ENCODE data around the gene PTCD1. TPM values are rescaled to one million over a fixed set of nuclear protein-coding genes. Genes with fewer than 3 reads are reported as not detected.

PTCD1 gene
- total RNA-seq, 2 experiments from 2014 or later: 10.7 to 11.1 TPM

DNA sequence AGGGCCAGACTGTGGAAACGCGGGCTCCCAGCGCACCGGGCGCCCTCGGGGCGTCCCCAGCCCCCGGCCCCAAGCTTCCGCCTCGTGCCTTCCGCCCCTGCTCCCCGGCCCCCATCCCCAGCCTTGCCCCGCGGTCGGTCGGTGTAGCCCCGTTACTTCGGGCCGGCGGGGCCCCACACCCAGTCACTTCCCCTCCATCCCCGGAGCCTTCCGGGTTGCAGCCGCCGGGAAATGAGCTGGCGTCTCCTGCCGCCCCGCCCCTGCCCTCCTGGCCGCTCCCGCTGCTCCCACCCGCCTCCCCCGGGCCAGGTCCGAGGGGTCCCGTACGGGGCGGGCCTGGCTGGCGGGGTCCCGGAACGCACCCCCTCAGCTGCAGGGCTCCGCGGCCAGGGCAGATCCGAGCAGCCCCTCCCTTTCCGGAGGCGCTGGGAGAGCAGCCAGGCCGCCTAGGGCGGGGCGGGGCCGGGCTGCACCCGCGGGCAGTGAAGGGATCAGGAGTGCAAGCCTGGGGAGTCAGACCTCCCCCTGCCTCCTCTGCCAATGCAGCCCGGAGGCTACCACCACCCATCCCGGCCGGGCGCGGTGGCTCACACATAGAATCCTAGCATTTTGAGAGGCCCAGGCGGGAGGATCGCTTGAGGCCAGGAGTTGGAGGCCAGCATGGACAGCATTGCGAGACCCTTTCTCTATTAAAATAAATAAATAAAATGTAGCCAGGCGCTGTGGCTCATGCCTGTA lies 63.4 kb downstream of the PTCD1 start:
- Mint-ChIP-seq H3K36me3 (peaks cover 18% of the 10 kb centered on the region), H3K4me1 (peaks cover 32% of the 10 kb centered on the region), H3K27me3 (peaks cover 2% of the 10 kb centered on the region), H3K27ac (peak overlapping the region; percentile 78), H3K9me3 (no peaks in the 10 kb centered on the region), H3K4me3 (peak overlapping the region; percentile 87)
- ATAC-seq (ENCODE audit: low read depth): peak; percentile 65
- peak; percentile 83 for DNase-seq
- POLR2A ChIA-PET: interaction anchor here (0.5 to 4.6 kb wide), 12 partner anchors 15 to 249 kb away, joined by 3 to 35 read pairs (median 4); partner anchors contain the start of genes ARPC1A, BUD31, PDAP1 and ZNF394

DNA sequence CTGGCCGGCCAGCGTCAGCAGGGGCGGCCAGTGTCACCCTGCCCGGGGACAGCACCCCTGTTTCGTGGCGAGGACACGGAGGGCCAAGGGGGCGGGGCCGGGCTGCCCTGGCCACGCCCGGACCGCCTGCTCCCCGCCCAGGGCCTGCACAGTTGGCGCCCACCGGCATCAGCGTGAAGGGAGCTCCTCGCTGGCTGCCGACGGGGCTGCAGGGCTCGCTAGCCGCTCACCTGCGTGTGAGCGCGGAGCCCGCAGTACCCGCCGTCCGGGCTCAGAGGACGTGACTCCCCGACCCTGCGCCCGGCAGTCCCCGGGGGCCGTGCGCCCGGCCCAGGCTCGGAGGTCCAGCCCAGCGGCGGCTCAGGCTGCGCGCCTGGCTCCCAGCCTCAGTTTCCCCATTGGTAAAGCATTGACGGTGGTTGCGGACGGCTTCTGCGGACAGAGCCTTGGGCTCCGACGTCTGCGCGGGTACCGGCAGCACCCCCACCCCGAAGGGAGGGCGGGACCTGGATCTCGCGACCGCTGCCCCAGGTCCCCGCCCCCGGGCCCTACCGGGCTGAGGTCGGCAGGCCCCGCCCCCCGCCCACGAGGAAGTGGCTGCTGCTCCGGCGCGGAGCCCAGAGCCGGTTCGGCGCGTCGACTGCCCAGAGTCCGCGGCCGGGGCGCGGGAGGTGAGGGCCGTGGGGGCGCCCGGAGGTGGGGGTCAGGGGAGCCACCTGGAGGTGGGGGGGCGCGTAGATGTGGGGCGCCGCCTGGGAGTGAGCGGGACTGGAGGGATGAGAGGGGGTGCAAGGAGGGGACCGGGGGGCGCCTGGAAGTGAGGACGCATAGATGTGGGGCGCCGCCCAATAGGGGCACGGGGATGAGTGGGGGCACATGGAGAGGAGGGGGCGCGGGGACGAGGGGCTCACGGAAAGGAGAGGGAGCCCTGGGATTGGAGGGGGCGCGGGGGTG lies 64.2 kb downstream of the PTCD1 start, which contains the start of gene ARPC1B:
Gene ARPC1B, plus strand, starts transcription at position 620 of the 954 bp plus-strand sequence. CDS start 10,985 bp downstream, outside the sequence.
- peak; percentile 56 for ATAC-seq (ENCODE audit: low read depth)
- POLR2A ChIA-PET: interaction anchor here (0.5 to 4.6 kb wide), 10 partner anchors 14 to 250 kb away, joined by 3 to 35 read pairs (median 4); partner anchors contain the start of genes ARPC1A, BUD31, PDAP1 and ZNF394
- H3K36me3 Mint-ChIP-seq: peaks cover 15% of the 10 kb centered on the region
- DNase-seq: peak; percentile 84
- H3K27ac Mint-ChIP-seq: peak within 1 kb of the TSS; percentile 78
- H3K4me3 Mint-ChIP-seq: peak within 1 kb of the TSS; percentile 87
- no peaks in the 10 kb centered on the region for H3K9me3 Mint-ChIP-seq
- peaks cover 2% of the 10 kb centered on the region for H3K27me3 Mint-ChIP-seq
- H3K4me1 Mint-ChIP-seq: peaks cover 33% of the 10 kb centered on the region

DNA sequence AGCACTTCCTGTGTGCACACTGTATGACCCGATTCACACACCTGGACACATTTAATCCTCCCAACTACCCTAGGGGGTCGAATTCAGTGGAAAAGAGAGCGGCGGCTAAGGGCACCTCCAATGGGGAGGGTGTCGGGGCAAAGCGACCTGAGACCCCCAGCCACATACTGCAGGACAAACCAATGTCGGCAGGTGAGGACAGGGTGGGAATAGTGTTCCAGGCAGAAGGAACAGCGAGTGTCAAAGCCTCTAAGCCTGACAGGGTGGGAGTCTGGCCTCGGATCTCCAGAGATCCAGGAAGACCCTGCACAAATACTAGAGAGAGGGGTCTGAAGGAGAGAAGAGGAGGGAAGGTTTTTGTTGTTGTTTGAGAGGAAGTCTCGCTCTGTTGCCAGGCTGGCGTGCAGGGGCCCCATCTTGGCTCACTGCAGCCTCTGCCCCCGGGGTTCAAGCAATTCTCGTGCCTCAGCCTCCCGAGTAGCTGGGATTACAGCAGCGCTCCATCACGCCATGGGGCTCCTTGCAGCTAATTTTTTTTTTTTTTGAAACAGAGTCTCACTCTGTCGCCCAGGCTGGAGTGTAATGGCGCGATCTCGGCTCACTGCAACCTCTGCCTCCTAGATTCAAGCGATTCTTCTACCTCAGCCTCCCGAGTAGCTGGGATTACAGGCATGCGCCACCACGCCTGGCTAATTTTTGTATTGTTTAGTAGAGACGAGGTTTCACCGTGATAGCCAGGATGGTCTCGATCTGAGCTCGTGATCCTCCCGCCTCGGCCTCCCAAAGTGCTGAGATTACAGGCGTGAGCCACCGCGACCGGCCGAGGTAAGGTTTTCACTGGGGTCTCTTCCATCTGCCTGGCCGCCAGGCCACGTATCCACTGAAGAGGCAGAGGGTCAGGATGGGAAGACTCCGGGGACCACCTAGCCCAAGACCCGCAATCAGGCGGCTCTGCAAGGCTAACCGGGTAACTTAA lies 65.2 kb downstream of the PTCD1 start:
- ATAC-seq (ENCODE audit: low read depth) (no peak), DNase-seq (no peak)
- POLR2A ChIA-PET: interaction anchor here (0.9 to 4.6 kb wide), 4 partner anchors 20 to 73 kb away, joined by 4 to 35 read pairs (median 20); partner anchors contain the start of genes BUD31 and PDAP1
- H3K4me3 Mint-ChIP-seq: peak overlapping the region; percentile 87
- peaks cover 2% of the 10 kb centered on the region for H3K27me3 Mint-ChIP-seq
- H3K27ac Mint-ChIP-seq: peak overlapping the region; percentile 83
- H3K9me3 Mint-ChIP-seq: no peaks in the 10 kb centered on the region
- H3K36me3 Mint-ChIP-seq: peaks cover 10% of the 10 kb centered on the region
- peaks cover 33% of the 10 kb centered on the region for H3K4me1 Mint-ChIP-seq

DNA sequence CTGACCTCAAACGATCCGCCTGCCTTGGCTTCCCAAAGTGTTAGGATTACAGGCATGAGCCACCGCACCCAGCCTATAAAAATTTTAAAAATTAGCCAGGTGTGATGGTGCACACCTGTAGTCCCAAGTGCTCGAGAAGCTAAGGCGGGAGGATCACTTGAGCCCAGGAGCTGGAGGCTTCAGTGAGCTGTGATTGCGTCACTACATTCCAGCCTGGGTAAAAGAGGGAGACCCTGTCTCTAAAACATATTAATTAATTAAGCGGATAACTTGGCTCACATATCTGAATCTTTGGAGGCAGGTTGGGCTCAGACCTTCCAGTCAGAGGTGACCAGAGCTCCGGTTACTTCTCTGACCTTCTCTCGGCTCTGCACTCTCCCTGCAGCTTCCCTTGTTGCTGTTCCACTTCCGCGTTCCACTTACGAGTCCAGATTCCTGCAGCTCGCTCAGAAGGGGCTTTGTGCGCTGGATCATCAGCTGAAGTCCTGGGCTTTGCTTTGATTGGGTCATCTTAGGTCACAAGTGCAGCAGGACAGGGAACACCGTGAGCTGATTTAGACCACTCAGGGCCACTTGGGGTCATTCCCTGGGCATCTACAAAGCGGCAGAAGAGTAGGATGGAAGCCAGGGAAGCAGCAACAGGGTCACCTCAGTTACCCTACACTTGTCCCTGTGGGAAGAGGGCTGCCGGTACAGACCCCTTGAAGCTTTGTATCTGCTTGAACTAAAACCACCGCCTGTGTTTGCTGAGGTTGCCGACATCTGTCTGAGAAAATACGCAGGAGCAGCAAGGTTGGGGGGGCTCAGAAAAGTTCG lies 66.1 kb downstream of the PTCD1 start:
- DNase-seq (no peak), ATAC-seq (ENCODE audit: low read depth) (no peak)
- POLR2A ChIA-PET: interaction anchor here (1.0 to 4.6 kb wide), 2 partner anchors 21 to 36 kb away, joined by 5 to 35 read pairs; partner anchors contain the start of genes BUD31 and PDAP1
- peak overlapping the region; percentile 83 for H3K27ac Mint-ChIP-seq
- no peaks in the 10 kb centered on the region for H3K9me3 Mint-ChIP-seq
- peak overlapping the region; percentile 87 for H3K4me3 Mint-ChIP-seq
- H3K4me1 Mint-ChIP-seq: peaks cover 30% of the 10 kb centered on the region
- H3K27me3 Mint-ChIP-seq: peaks cover 2% of the 10 kb centered on the region
- peaks cover 4% of the 10 kb centered on the region for H3K36me3 Mint-ChIP-seq

DNA sequence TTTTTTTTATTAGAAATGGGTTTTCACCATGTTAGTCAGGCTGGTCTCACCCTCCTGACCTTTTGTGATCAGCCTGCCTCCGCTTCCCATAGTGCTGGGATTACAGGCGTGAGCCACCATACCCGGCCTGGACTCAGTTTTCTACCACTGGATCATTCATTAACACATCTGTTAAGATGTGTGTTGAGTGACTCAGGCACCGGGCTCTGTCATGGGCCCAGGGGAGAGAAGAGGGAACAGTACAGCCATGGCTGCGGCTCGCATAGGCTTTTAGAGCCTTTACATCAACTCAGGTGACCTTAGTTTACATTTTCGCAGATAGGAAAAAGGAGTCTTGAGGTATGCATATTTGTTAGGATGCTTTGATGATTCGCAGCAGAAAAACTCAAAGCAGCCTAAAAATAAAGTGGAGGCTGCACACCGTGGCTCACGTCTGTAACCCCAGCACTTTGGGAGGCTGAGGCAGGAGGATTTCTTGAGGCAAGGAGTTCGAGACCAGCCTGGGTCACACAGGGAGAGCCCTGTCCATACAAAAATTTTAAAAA lies 67.2 kb downstream of the PTCD1 start:
- ATAC-seq (ENCODE audit: low read depth) (no peak), DNase-seq (no peak)
- H3K36me3 Mint-ChIP-seq: peaks cover 2% of the 10 kb centered on the region
- H3K9me3 Mint-ChIP-seq: no peaks in the 10 kb centered on the region
- H3K4me3 Mint-ChIP-seq: no peak overlapping the region
- no peak overlapping the region for H3K27ac Mint-ChIP-seq
- POLR2A ChIA-PET: no interaction called here
- peaks cover 27% of the 10 kb centered on the region for H3K4me1 Mint-ChIP-seq
- H3K27me3 Mint-ChIP-seq: peaks cover 2% of the 10 kb centered on the region

DNA sequence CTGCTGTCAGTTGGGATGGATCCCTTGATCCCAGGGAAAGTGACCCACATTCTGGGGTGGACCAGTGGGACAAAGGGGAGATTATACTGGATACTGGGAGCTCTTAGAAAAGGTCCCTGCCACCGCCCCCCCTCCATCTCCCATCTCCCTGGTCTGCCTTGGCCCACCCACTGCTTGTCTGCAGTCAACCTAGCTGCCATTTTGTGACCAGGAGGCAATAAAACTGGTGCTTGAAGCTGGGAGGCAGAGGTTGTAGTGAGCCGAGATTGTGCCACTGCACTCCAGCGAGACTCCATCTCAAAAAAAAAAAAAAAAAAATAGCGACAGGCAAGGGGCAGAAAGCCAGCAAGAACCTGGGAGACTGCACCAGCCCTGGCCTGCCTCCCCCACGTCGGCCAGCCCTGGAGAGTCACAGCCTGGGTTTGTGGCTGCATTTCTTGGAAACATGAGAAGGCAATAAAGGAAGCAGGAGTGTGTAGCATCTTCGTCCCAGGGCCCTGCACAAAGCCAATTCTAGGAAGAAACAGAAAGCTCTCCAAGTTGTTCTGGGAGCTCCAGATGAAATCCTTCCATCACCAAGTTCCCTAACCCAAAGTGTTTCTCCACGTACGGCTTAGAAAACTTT lies 68.7 kb downstream of the PTCD1 start:
- peaks cover 5% of the 10 kb centered on the region for H3K36me3 Mint-ChIP-seq
- ATAC-seq (ENCODE audit: low read depth): no peak
- H3K4me3 Mint-ChIP-seq: peak overlapping the region; percentile 19
- H3K4me1 Mint-ChIP-seq: peaks cover 25% of the 10 kb centered on the region
- H3K9me3 Mint-ChIP-seq: no peaks in the 10 kb centered on the region
- no peak for DNase-seq
- POLR2A ChIA-PET: interaction anchor here (0.7 to 1.5 kb wide), 3 partner anchors 39 to 228 kb away, joined by 3 to 4 read pairs (median 3); partner anchors contain the start of genes BUD31, PDAP1 and TMEM225B
- H3K27me3 Mint-ChIP-seq: peaks cover 2% of the 10 kb centered on the region
- H3K27ac Mint-ChIP-seq: peak overlapping the region; percentile 45

DNA sequence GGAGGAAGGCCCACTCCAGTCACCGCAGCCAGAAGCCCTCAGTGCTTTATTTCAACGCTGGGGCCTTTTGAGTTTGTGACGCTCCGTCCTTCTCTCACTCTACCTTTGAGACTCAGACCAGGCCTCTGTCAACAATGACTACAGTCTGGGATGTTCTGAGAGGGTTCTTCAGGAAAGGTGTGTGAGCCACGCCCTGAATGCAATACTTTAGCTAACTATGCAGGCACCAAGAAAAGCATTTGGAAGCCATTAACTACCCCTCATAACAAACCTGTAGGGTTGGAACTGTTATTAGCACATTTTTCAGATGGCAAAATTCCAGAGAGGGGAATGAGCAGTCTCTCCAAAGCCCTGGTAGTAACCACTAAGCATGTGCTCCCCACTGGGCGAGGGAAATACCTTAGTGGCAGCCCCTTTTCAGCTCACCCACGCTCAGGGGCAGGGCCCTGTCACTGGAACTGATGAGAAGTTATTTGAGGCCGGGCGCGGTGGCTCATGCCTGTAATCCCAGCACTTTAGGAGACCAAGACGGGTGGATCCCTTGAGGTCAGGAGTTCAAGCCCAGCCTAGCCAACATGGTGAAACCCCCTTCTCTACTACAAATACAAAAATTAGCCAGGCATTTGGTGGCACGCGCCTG lies 69.7 kb downstream of the PTCD1 start:
- H3K27me3 Mint-ChIP-seq: peaks cover 2% of the 10 kb centered on the region
- peaks cover 9% of the 10 kb centered on the region for H3K36me3 Mint-ChIP-seq
- POLR2A ChIA-PET: interaction anchor here (0.5 to 1.5 kb wide), 2 partner anchors 40 to 100 kb away, joined by 3 to 4 read pairs; partner anchors contain the start of genes BUD31 and PDAP1
- DNase-seq (no peak), ATAC-seq (ENCODE audit: low read depth) (no peak)
- peak overlapping the region; percentile 22 for H3K4me3 Mint-ChIP-seq
- no peak overlapping the region for H3K27ac Mint-ChIP-seq
- H3K9me3 Mint-ChIP-seq: no peaks in the 10 kb centered on the region
- H3K4me1 Mint-ChIP-seq: peaks cover 25% of the 10 kb centered on the region

Other genes with a start within 250 kb of the PTCD1 start
- gene KPNA7, start 230.7 kb downstream of the PTCD1 start, total RNA-seq: not detected
- gene MYH16, start 166.0 kb downstream of the PTCD1 start, total RNA-seq: not detected
- gene ARPC1A, start 112.9 kb downstream of the PTCD1 start, total RNA-seq: 10 to 100 TPM; 50.6 to 53.5 TPM
- gene ARPC1B, start 64.1 kb downstream of the PTCD1 start, total RNA-seq: 100 to 1,000 TPM; 318 to 319 TPM
- gene PDAP1, start 30.2 kb downstream of the PTCD1 start, total RNA-seq: 10 to 100 TPM; 87.1 to 93.5 TPM
- gene BUD31, start 29.8 kb downstream of the PTCD1 start, total RNA-seq: 10 to 100 TPM; 80.8 to 90.4 TPM
- 10 to 100 TPM; 61.5 to 62.1 TPM for gene CPSF4, start 145 bp upstream of the PTCD1 start, total RNA-seq
- 100 to 1,000 TPM; 338 to 377 TPM for gene ATP5MF, start 27.4 kb upstream of the PTCD1 start, total RNA-seq
- gene ZNF789, start 34.1 kb upstream of the PTCD1 start, total RNA-seq: 10 to 100 TPM; 26.0 to 26.4 TPM
- 10 to 100 TPM; 65.1 to 71.2 TPM for gene ZNF394, start 61.5 kb upstream of the PTCD1 start, total RNA-seq
- 10 to 100 TPM; 12.7 to 13.5 TPM for gene ZKSCAN5, start 65.9 kb upstream of the PTCD1 start, total RNA-seq
- 1 to 10 TPM; 6.9 to 7.3 TPM for gene FAM200A, start 113.3 kb upstream of the PTCD1 start, total RNA-seq
- 100 to 1,000 TPM; 133 to 134 TPM for gene ZNF655, start 119.8 kb upstream of the PTCD1 start, total RNA-seq
- 1 to 10 TPM; 1.2 to 2.3 TPM for gene TMEM225B, start 159.5 kb upstream of the PTCD1 start, total RNA-seq
- 10 to 100 TPM; 35.5 to 42.5 TPM for gene ZSCAN25, start 178.1 kb upstream of the PTCD1 start, total RNA-seq
- not detected for gene CYP3A5, start 241.2 kb upstream of the PTCD1 start, total RNA-seq